Activated CD4-positive, alpha-beta T cell treated with anti-CD3 and anti-CD28 coated beads for 36 hours (primary cell): Measurements from ENCODE around the gene ACAD10. TPM values are rescaled to one million over a fixed set of nuclear protein-coding genes. Genes with fewer than 3 reads are reported as not detected.
"Not testable (repeated sequence)": the region's sequence is repeated elsewhere in the genome, so short reads cannot be mapped to it uniquely, and the experiment has no call there.

ENCODE experiments used
- ATAC-seq: fragments of 200-7000 bp; cut with Tn5 transposase; one replicate; pipeline ENCODE4 v1.10.0; 2021; ENCODE audit warnings: mild to moderate bottlenecking, moderate library complexity
- CTCF ChIA-PET: fragments of 350-600 bp; sonication (Branson Sonifier 250); formaldehyde crosslinking; loops from one replicate; lab custom pipeline; 2021; ENCODE audit warnings: antibody characterized with exemption; lab: Charles Lee
- POLR2A ChIA-PET: fragments of 350-600 bp; sonication (Branson Sonifier 250); formaldehyde crosslinking; loops from one replicate; lab custom pipeline; 2021; ENCODE audit warnings: antibody characterized with exemption, inconsistent platforms; lab: Charles Lee
- DNase-seq: peaks from one replicate; pipeline ENCODE4 v3.0.0-alpha.2; 2020
- H3K27ac Mint-ChIP-seq: one replicate; pipeline ENCODE4 v1.8.0; 2021; ENCODE audit warnings: mixed read lengths
- H3K27me3 Mint-ChIP-seq: one replicate; pipeline ENCODE4 v1.8.0; 2021; ENCODE audit warnings: mixed read lengths
- H3K36me3 Mint-ChIP-seq: one replicate; pipeline ENCODE4 v1.8.0; 2021; ENCODE audit warnings: low read depth, mixed read lengths
- H3K4me1 Mint-ChIP-seq: one replicate; pipeline ENCODE4 v1.8.0; 2021; ENCODE audit warnings: mixed read lengths
- H3K4me3 Mint-ChIP-seq: one replicate; pipeline ENCODE4 v1.8.0; 2021; ENCODE audit warnings: mild to moderate bottlenecking, moderate library complexity, mixed read lengths
- H3K9me3 Mint-ChIP-seq: one replicate; pipeline ENCODE4 v1.8.0; 2021; ENCODE audit warnings: low read depth, mixed read lengths
- intact Hi-C, 2 experiments: fragments of 100-400 bp; cut with DNase I in 1 of 2; cut with micrococcal nuclease in 1 of 2; formaldehyde crosslinking; loops; one replicate each; pipeline versions ENCODE4 v1.14.2 to v1.15.1; 2022 to 2024; cut with DNase I, micrococcal nuclease
- total RNA-seq, 2 experiments: library from RNA; stranded (reverse); gene quantifications; one replicate each; pipeline ENCODE4 v1.2.3, GENCODE V29; 2021

Gene ACAD10
- 10 to 100 TPM; 25.5 to 27.5 TPM for total RNA-seq

- CTCF ChIA-PET, result interaction anchor here (1.0 to 1.2 kb wide), 2 partner anchors 19 to 234 kb away, joined by 3 to 4 read pairs; no protein-coding TSS in a partner anchor
- peaks cover 31% of the 10 kb centered on the region for H3K4me1 Mint-ChIP-seq
- DNase-seq, result peak; percentile 95
Observed at GRCh38 chr12:111685811-111686573, at the start of gene ACAD10, which contains the start of gene BRAP. Gene ACAD10 (plus strand): TSS chr12:111686053. CDS start chr12:111692710, 6,657 bp downstream. Gene BRAP (minus strand): TSS chr12:111685956. CDS start chr12:111685792, 164 bp downstream.

GRCh38 chr12:111636209-111636945 lies 49.5 kb upstream of the ACAD10 start:
- Mint-ChIP-seq H3K27ac (no peak overlapping the region), H3K36me3 (no peaks in the 10 kb centered on the region), H3K27me3 (no peaks in the 10 kb centered on the region), H3K4me3 (no peak overlapping the region), H3K9me3 (no peaks in the 10 kb centered on the region), H3K4me1 (no peaks in the 10 kb centered on the region)
- DNase-seq, result no peak
- POLR2A ChIA-PET, result no interaction called here
- intact Hi-C loops, result no loop called here
- CTCF ChIA-PET, result interaction anchor here (0.7 kb wide), 3 partner anchors 73 to 186 kb away, joined by 3 read pairs; no protein-coding TSS in a partner anchor
- no peak for ATAC-seq

More at GRCh38 chr12:111685811-111686573, at the start of gene ACAD10, which contains the start of gene BRAP:
- Mint-ChIP-seq H3K36me3 (peaks cover 20% of the 10 kb centered on the region), H3K27ac (peak within 1 kb of the TSS; percentile 91), H3K27me3 (no peaks in the 10 kb centered on the region), H3K9me3 (no peaks in the 10 kb centered on the region), H3K4me3 (peak within 1 kb of the TSS; percentile 89)
- peak; percentile 97 for ATAC-seq
- POLR2A ChIA-PET, result interaction anchor here (0.5 to 1.7 kb wide), 5 partner anchors 12 to 350 kb away, joined by 3 to 5 read pairs (median 3); no protein-coding TSS in a partner anchor
- intact Hi-C loops, result loop anchor here (1.0 to 10.0 kb wide), 14 partner anchors 87 to 1801 kb away; partner anchors contain the start of genes ATXN2 (in 2 of the 2), RPL6 (in 2 of the 2), ERP29 (in 1 of the 2) and GLTP (in 1 of the 2)

- no peaks in the 10 kb centered on the region for H3K9me3 Mint-ChIP-seq
- no peak overlapping the region for H3K27ac Mint-ChIP-seq
- POLR2A ChIA-PET, result no interaction called here
- no peak overlapping the region for H3K4me3 Mint-ChIP-seq
- H3K27me3 Mint-ChIP-seq, result no peaks in the 10 kb centered on the region
- CTCF ChIA-PET, result no interaction called here
- ATAC-seq (no peak), DNase-seq (no peak)
- H3K4me1 Mint-ChIP-seq, result no peaks in the 10 kb centered on the region
- intact Hi-C loops, result no loop called here
- H3K36me3 Mint-ChIP-seq, result no peaks in the 10 kb centered on the region
Observed at GRCh38 chr12:111638556-111638955, 47.3 kb upstream of the ACAD10 start.

- H3K36me3 Mint-ChIP-seq, result peaks cover 6% of the 10 kb centered on the region
- POLR2A ChIA-PET, result interaction anchor here (0.6 kb wide), 1 partner anchor 271 kb away, joined by 4 read pairs; no protein-coding TSS in a partner anchor
- no peak overlapping the region for H3K27ac Mint-ChIP-seq
- DNase-seq, result no peak
- no peaks in the 10 kb centered on the region for H3K27me3 Mint-ChIP-seq
- intact Hi-C loops, result no loop called here
- no peaks in the 10 kb centered on the region for H3K4me1 Mint-ChIP-seq
- ATAC-seq, result no peak
- CTCF ChIA-PET, result interaction anchor here (0.6 to 0.7 kb wide), 2 partner anchors 29 to 109 kb away, joined by 3 to 4 read pairs; no protein-coding TSS in a partner anchor
- no peaks in the 10 kb centered on the region for H3K9me3 Mint-ChIP-seq
- H3K4me3 Mint-ChIP-seq, result no peak overlapping the region
Observed at GRCh38 chr12:111640506-111640905, 45.3 kb upstream of the ACAD10 start.

- no peaks in the 10 kb centered on the region for H3K9me3 Mint-ChIP-seq
- H3K27me3 Mint-ChIP-seq, result no peaks in the 10 kb centered on the region
- peaks cover 19% of the 10 kb centered on the region for H3K36me3 Mint-ChIP-seq
- intact Hi-C loops, result no loop called here
- CTCF ChIA-PET, result no interaction called here
- H3K4me1 Mint-ChIP-seq, result no peaks in the 10 kb centered on the region
- ATAC-seq (no peak), DNase-seq (no peak)
- POLR2A ChIA-PET, result no interaction called here
- H3K27ac Mint-ChIP-seq, result no peak overlapping the region
- H3K4me3 Mint-ChIP-seq, result no peak overlapping the region
Observed at GRCh38 chr12:111642681-111643426, 43.0 kb upstream of the ACAD10 start.

- no peaks in the 10 kb centered on the region for H3K4me1 Mint-ChIP-seq
- H3K36me3 Mint-ChIP-seq, result peaks cover 19% of the 10 kb centered on the region
- ChIA-PET CTCF (no interaction called here), POLR2A (no interaction called here)
- DNase-seq (no peak), ATAC-seq (no peak)
- H3K4me3 Mint-ChIP-seq, result no peak overlapping the region
- intact Hi-C loops, result no loop called here
- no peak overlapping the region for H3K27ac Mint-ChIP-seq
- no peaks in the 10 kb centered on the region for H3K9me3 Mint-ChIP-seq
- no peaks in the 10 kb centered on the region for H3K27me3 Mint-ChIP-seq
Observed at GRCh38 chr12:111643427-111643826, 42.4 kb upstream of the ACAD10 start.

- Mint-ChIP-seq H3K36me3 (peaks cover 27% of the 10 kb centered on the region), H3K4me3 (no peak overlapping the region), H3K27ac (no peak overlapping the region), H3K27me3 (no peaks in the 10 kb centered on the region), H3K4me1 (no peaks in the 10 kb centered on the region), H3K9me3 (no peaks in the 10 kb centered on the region)
- intact Hi-C loops, result no loop called here
- DNase-seq (no peak), ATAC-seq (no peak)
- ChIA-PET CTCF (interaction anchor here (0.5 kb wide), 1 partner anchor 373 kb away, joined by 3 read pairs; no protein-coding TSS in a partner anchor), POLR2A (no interaction called here)
Observed at GRCh38 chr12:111645433-111645832, 40.4 kb upstream of the ACAD10 start.

GRCh38 chr12:111650912-111651311 lies 34.9 kb upstream of the ACAD10 start:
- CTCF ChIA-PET, result no interaction called here

GRCh38 chr12:111652530-111652929 lies 33.3 kb upstream of the ACAD10 start:
- H3K36me3 Mint-ChIP-seq, result peaks cover 32% of the 10 kb centered on the region
- H3K4me1 Mint-ChIP-seq, H3K9me3 Mint-ChIP-seq, intact Hi-C loops, H3K27me3 Mint-ChIP-seq, H3K4me3 Mint-ChIP-seq, H3K27ac Mint-ChIP-seq, CTCF ChIA-PET, DNase-seq, ATAC-seq: not testable (repeated sequence)
- POLR2A ChIA-PET, result interaction anchor here (0.6 kb wide), 1 partner anchor 16 kb away, joined by 3 read pairs; no protein-coding TSS in a partner anchor

More at GRCh38 chr12:111650912-111651311, 34.9 kb upstream of the ACAD10 start:
- peaks cover 36% of the 10 kb centered on the region for H3K36me3 Mint-ChIP-seq
- H3K4me1 Mint-ChIP-seq, result no peaks in the 10 kb centered on the region
- no peak overlapping the region for H3K4me3 Mint-ChIP-seq
- POLR2A ChIA-PET, result no interaction called here
- intact Hi-C loops, result no loop called here
- H3K27ac Mint-ChIP-seq, result no peak overlapping the region
- H3K27me3 Mint-ChIP-seq, result no peaks in the 10 kb centered on the region
- DNase-seq, result no peak
- no peaks in the 10 kb centered on the region for H3K9me3 Mint-ChIP-seq
- ATAC-seq, result no peak

- DNase-seq (no peak), ATAC-seq (no peak)
- Mint-ChIP-seq H3K27me3 (no peaks in the 10 kb centered on the region), H3K36me3 (peaks cover 35% of the 10 kb centered on the region), H3K4me3 (no peak overlapping the region), H3K4me1 (no peaks in the 10 kb centered on the region), H3K27ac (no peak overlapping the region), H3K9me3 (no peaks in the 10 kb centered on the region)
- POLR2A ChIA-PET, result no interaction called here
- intact Hi-C loops, result no loop called here
- CTCF ChIA-PET, result interaction anchor here (0.6 to 0.7 kb wide), 2 partner anchors 192 to 537 kb away, joined by 3 read pairs; no protein-coding TSS in a partner anchor
Observed at GRCh38 chr12:111653596-111653995, 32.3 kb upstream of the ACAD10 start.

GRCh38 chr12:111655356-111655755 lies 30.5 kb upstream of the ACAD10 start:
- H3K27me3 Mint-ChIP-seq, result no peaks in the 10 kb centered on the region
- H3K27ac Mint-ChIP-seq, result no peak overlapping the region
- no peaks in the 10 kb centered on the region for H3K4me1 Mint-ChIP-seq
- no peak for DNase-seq
- H3K9me3 Mint-ChIP-seq, result no peaks in the 10 kb centered on the region
- H3K36me3 Mint-ChIP-seq, result peaks cover 37% of the 10 kb centered on the region
- no peak overlapping the region for H3K4me3 Mint-ChIP-seq
- ChIA-PET POLR2A (no interaction called here), CTCF (no interaction called here)
- intact Hi-C loops, result no loop called here
- no peak for ATAC-seq
